Fibroblast of skin of right quadriceps (primary cell): ENCODE data around the gene SHLD1.
"Not testable (repeated sequence)": the region's sequence is repeated elsewhere in the genome, so short reads cannot be mapped to it uniquely, and the experiment has no call there.

Experiments used
- DNase-seq: peaks from one replicate; pipeline ENCODE4 v3.0.0-alpha.2; 2013

Gene SHLD1, protein sequence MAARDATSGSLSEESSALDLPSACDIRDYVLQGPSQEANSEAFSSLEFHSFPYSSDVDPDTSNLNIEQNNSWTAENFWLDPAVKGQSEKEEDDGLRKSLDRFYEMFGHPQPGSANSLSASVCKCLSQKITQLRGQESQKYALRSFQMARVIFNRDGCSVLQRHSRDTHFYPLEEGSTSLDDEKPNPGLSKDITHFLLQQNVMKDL

DNA sequence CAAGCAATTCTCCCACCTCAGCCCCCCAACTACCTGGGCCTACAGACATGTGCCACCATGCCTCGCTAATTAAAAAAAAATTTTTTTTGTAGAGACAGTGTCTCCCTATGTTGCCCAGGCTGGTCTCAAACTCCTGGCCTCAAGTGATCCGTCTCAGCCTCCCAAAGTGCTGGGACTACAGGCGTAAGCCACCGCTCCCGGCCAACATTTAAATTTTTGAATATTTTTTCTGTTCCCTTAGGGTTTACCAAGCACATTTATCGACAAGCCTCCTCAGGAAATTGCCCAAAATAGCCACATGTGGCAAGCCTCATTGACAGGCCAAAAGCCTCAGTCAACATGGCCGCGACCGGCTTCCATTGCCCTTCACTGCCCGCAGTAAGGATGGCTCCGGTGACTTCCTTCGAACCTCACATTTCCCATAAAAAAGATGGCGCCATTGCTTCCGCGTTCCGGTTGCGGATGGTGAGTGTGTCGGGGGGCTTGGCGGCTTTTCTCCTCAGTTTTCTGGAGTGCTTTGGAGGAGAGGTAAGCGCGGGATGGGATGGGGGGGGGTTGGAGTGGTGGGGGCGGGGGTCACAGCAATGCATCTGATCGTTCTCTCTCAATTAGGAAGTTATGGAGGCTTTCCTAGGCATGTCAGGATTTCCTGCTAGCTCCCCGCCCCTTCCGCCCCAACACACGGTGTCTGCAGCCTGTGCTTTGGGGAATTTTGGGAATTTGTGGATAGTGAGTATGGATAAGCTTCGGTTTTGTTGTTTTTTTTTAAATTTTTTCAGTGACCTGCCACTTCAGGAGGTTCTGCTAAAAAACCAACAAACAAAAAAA is at the start of gene SHLD1:
Gene SHLD1 (plus strand): TSS at position 450 of the 828 bp plus-strand sequence. CDS start 22,465 bp downstream, outside the sequence.
- DNase-seq: peak; percentile 90

DNA sequence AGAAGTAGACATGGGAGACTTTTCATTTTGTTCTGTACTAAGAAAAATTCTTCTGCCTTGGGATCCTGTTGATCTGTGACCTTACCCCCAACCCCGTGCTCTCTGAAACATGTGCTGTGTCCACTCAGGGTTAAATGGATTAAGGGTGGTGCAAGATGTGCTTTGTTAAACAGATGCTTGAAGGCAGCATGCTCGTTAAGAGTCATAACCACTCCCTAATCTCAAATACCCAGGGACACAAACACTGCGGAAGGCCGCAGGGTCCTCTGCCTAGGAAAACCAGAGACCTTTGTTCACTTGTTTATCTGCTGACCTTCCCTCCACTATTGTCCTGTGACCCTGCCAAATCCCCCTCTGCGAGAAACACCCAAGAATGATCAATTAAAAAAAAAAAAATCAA is 47.9 kb upstream of the SHLD1 start:
- DNase-seq: not testable (repeated sequence)

DNA sequence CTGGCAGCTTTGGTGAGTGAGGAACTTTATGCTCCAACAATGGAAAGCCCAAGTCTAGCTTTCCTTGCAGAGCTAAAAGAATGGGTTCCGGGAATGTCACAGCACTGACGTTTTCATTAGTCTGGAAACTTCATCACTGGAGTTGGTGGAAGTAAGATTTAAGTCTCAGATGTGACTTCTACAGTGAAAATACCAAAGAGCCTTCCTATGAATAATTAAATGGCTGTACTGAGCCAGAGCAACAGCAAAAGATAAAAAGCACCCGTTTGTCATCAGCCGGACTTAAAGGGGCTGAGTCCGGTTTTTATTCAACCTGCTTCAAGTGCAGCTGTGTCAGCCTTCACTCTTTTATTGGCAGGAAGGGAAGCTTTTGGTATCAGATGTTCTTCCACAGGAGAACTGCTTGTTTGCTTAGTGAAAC is 46.5 kb upstream of the SHLD1 start:
- DNase-seq: no peak

DNA sequence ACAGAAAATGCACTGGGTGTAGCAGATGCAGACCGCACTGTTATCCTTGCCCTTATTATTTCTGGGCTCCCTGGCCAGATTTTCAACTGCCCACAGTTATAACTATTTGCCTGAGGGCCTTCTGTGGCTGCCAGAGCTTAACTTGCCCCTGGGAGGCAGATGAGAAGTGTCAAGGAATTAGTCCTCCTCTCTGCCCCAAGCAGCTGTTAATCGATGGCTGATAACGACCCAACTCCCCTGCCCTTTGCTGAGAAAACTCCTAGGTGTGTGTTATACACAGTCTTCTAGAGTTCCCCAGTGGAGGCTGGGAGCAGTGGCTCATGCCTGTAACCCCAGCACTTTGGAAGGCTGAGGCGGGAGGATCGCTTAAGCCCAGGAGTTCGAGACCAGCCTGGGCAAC is 44.4 kb upstream of the SHLD1 start:
- DNase-seq: no peak

DNA sequence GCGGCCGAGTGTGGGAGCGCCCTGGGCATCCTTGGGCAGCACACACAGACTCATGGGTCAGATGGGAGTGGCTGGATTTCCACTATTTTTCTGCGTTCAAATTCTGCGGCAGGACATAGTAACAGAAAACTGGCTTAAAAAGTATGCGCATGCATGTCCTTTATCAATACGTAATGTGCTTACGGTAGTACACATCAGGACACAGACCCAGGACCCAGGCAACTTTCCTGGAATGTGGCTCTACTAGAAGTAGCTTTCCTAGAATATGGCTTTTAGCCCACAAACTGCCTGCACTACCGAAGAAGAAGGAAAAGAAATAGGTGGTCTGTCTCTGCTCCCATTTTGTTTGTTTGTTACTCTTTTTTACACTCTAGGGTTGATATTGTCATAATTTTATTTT is 43.4 kb upstream of the SHLD1 start:
- DNase-seq: no peak

DNA sequence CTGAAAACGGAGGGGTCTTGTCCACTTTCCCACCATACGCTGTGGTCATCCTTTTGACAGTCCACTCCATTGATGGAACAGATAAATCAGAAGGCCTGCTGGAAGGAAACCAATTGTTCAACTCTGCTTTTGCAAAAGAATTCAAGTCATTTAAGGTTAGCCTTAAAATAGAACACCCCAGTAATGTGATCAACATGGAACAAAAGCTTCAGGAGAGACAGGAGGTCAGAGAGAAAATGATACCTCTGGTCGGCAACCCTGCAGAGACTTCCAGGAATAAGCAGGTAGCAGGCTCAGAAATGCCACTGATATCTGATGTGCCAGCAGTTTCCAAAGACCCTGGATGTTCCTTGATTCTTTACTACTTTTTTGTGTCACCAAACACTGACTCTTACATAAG is 39.6 kb upstream of the SHLD1 start:
- DNase-seq: no peak

DNA sequence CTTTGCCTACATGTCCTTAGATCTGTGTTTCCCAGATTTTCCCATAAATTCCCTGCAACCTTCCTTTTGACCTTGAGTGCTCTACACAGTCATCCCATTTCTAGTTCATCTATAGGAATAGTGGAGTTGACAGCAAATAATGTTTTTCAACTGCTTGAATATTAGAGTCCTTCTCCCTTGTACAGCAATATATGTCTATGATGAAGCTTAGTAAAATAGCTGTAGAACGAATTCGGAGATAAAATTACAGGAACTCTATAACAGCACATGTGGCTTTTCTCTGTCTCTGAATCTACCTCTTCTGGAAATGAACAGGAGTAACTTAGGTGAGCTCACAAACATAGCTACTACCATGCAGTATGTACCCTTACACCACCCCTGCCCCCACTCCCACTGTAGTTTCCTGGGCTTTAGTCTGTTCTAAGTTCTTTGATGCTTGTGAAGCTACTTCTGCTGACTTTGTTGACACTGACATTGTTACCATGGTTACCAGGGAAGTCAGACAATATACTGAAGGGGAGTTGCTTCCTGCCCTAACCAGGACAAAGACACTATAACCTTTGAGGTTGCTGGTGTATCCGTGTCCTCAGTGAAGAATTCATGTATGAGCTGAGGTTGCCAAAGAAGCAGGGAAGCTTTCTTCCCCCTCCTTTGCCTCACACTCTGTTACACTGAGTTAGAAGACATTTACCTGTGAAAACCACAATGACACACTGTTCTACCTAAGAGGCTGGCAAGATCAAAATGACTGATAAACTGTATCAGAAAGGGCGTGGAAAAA is 35.8 kb upstream of the SHLD1 start:
- DNase-seq: no peak

DNA sequence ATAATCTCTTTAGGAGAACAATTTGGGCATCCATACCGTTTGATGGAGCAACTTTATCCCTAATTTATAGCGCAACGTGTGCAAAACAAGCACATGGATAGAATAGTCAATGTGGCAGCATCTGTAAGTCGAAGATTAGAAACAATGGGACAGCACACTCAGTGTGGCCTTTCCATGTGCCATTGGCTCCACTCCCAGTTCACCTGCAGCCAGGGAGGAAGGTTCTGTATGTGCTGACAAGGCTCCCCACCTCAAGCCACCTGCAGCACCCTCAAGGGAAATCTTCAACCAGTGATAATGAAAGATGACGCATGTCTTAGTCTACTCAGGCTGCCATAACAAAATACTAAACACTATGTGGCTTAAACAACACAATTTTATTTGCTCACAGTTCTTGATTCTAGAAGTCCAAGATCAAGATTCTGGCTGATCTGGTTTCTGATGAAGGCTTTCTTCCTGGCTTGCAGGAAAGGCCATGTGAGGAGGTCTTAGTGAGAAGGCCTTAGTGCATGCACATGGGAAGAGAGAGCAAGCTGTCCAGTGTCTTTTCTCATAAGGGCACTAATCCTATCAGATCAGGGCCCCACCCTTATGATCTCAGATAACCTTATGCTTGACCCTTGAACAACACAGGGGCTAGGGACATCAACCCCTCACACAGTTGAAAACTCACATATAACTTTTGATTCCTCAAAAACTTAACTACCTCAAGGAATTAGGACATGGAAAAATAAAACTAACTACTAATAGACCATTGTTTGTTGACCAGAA is 34.9 kb upstream of the SHLD1 start:
- no peak for DNase-seq

DNA sequence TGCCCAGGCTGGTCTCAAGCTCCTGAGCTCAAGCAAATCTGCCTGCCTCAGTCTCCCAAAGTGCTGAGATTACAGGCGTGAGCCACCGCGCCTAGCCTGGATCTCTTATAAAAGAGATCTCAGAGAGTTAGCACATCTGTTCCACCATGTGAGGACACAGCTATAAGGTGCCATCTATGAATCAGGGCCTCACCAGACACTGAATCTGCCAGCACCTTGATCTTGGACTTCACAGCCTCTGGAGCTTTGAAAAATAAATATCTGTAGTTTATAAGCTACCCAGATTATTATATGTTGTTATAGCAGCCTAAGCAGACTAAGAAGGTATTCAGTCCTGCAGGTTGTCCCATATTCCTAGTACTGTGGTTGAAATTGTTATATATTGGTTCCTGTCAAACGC is 33.2 kb upstream of the SHLD1 start:
- DNase-seq: no peak

DNA sequence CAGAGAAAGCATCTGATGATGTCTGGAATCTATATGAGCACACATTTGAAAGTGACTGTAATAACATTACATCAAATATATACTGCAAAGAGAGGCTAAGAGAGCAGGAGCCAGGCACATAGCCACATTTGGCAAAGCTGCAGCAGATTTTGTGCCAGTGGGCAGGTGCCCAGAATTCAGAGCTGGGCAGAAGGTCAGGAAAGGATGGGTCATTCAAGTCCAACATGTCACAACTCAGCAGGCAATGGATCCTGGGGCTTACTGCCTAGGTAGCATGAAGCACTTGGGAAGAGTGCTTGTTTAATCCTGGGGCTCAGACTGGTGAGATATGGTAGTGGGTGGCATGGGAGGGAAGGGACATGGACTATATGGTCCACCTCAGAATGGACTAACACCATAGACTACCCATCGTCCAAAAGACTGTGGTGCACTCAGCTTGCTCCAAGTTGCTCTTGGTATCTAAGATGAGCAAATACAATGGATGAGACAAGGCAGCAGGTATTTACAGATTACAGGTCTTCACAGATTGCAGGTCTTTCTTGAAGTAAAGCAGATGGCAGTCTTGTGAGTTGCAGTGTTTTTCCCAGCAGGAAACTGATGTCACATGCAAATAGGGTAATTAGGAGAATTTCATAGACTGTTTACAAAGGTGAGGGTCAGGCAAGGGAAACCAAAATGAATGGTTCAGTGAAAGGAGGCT is 31.2 kb upstream of the SHLD1 start:
- no peak for DNase-seq

DNA sequence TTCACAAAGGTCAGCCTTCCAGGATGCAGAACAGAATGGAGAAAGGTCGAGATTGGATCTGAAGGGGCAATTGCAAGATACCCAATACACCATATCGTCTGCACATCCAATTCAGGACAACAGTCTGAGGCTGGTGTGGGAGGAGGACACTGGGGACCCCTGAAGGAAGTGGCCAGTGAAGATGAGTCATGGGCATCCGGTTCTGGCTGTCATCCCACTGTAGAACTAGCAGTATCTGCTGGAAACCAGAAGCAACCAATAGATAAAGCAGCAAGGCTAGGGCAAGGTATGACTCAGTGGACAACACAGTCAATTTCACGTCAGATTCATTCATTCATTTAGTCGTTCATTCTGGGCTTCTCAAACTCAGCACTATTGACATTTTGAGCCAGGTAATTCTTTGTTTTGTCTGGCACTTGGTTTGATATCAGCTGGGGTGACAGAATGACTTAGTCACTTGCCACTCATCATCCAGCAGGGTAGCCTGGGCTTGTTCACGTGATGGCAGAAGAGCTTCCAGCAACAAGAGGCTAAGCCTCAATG is 30.3 kb upstream of the SHLD1 start:
- DNase-seq: peak; percentile 20

DNA sequence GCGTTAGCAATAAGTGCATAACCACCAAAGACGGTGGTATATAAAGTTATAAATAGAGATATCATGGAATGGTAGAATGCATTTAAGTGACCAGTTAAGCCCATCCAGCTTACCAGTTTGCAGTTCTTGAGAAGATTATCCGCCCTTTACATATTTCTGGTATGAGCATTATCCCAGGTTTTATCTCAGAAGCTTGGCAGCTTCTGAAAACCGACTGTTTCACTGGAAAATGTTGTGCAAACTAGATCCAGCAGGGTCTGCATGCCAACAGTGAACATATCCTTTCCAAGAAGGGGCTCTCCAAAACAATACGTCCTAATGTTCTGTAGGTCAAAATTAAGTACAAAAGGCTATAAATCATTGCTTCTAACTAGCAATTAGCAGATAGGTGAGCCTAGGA is 29.5 kb upstream of the SHLD1 start:
- no peak for DNase-seq

DNA sequence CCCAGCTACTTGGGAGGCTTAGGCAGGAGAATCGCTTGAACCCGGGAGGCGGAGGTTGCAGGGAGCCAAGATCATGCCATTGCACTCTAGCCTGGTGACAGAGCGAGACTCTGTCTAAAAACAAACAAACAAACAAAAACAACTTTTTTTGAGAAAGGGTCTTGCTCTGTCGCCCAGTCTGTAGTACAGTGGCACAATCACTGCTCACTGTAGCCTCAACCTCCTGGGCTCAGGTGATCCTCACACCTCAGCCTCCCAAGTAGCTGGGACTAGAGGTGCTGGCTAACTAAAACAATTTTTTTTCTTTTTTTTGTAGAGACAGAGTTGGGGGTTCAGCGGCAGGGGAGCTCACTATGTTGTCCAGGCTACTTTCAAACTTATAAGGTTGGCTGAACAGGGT is 28.8 kb upstream of the SHLD1 start:
- DNase-seq: not testable (repeated sequence)

DNA sequence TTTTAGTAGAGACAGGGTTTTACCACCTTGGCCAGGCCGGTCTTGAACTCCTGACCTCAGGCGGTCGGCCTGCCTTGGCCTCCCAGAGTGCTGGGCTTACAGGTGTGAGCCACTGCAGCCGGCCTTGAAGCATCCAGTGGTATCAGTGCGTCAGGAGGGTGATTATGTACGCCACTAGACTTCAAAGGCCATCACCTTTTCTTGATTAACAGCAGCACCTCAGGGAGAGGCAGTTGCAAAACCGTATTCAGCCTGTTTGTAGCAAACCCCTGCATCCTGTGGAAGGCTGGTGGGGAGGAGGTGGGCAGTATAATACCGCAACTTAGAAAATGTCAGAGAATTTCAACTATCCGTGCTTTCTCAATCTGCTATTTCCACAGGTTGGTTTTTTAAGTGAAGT is 27.3 kb upstream of the SHLD1 start:
- DNase-seq: no peak

DNA sequence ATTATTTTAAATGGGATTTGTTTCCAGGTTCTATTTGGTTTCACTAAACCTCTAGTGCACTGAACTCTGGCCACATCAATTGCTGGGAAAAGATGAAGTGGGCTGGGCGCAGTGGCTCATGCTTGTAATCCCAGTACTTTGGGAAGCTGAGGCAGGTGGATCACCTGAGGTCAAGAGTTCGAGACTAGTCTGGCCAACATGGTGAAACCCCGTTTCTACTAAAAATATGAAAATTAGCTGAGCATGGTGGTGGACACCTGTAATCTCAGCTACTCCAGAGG is 25.1 kb upstream of the SHLD1 start:
- DNase-seq: not testable (repeated sequence)

DNA sequence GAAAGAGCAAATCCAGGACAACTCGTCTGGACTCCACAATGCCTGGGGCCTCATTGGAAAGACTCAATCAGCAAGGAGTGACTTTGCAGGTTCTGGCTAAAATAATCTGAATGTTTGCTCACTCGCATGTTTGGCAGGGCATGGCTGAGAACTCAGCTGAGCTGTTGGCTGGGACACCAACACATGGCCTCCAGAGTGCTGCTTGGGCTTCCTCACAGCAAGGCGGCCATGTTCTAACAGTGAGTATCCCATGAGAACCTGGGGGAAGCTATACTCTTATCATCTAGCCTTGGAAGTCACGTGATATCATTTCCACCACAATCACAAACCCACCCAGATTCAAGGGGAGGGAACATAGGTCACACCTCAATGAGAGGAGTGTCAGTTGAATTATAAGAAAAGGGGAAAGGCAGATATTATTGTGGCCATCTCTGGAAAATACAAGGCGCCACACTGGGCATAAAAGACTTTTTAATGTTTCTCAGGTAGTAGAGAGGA is 23.1 kb upstream of the SHLD1 start:
- DNase-seq: no peak

DNA sequence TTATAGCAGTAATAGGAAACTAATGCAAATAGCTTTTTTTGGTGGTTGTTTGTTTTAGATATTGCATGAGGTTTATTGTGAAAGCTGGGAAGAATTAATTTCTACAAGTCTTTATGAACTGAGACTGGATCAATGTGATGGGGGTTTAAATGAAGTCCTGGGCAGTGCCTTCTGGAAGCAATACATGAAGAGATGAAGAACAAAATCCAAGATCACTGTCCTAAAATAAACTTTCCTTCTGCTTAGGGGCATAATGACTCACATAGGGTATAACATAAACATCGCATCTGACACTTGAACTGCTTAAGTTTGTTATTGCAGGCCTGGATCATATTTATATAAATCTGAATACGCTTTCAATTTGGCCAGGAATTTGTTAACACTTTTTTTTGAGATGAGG is 20.9 kb upstream of the SHLD1 start:
- no peak for DNase-seq

DNA sequence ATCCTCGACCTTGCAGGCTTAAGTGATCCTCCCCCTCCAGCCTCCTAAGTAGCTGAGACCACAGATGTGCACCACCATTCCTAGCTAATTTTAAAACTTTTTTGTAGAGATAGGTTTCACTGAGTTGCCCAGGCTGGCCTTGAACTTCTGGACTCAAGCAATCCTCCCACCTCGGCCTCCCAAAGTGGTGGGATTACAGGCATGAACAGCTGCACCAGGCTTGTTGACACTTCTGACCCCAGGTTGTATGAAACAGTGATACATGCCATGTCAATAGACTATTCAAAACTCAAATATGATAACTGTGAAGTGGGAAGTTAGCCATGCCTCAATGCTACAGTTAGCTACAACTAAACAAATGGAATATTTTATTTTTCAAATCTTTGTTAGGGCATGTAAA is 20.1 kb upstream of the SHLD1 start:
- DNase-seq: no peak

DNA sequence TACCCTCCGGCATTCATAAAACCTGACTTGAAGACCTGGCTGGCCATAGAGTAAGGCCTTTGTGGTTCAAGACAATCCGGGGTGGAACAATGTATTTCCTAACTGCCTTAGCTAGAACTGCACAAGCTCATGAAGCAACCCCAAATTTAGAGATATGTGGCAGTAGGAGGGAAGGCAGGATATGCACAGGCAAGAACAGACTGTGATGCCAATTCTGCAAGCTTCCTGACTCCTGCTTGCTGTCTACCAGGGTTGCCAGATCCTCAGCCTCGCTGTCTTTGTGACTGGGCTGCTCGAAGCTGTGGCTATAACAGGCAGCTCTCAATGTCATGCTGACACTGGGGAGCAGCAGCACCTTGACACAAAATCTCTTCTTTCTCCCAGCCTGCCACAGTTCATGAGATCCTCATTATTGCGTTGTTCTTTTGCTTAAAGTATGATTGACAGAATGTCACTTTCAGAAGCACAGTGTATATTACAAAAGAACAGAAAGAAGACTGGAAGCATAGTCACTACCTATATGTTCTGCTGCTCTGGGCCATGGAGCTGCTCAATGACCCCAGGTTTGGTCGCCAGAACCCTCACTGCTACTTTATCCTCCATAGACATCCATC is 18.3 kb upstream of the SHLD1 start:
- DNase-seq: no peak

DNA sequence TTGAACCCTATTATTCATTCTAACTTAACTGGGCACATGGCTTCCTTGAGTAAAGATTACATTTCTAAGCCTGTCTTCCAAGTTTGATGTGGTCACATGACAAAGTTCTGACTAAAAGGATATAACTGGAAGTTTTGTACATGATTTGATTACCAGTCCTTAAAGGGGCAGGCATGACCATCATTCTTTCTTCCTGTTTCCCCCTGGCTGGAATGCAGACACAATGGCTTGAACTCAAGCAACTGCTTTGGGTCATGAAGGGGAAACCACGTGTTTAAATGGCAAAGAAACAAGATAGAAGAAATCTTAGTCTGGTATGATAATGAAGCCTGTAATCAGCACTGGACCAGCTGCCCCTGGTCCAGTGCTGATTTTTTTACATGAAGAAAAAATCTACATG is 15.6 kb upstream of the SHLD1 start:
- DNase-seq: no peak

DNA sequence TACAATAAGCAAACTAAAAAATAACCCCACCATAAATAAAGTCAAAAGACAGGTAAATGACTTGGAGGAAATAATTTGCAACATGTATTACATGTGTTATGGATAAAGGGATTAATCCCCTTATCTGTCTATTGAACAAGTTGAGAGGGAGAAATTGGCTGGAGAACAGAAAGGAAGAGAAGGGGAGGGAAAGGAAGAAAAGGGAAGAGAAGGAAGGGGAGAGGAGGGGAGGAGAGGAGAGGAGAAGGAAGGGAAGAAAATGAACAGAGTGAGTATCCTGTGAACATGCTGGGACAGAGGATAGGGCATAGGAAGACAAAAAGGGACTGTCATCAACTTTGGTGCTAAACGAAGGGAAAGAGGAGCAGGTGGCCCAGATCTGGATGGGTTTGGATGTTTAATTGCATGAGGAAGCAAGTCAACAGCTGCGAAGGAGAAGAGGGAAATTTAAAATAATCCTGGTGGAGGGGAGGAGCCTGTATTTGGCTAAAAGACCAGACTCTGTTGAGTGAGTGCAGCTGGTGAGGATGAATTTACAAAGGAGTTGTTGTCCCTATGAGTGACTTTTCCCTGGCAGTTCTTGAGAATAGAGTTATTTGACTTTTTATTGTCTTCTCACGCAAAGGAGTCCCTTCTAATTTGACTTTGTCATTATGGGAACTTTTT is 14.2 kb upstream of the SHLD1 start:
- no peak for DNase-seq
